Esophagus muscularis mucosa (tissue), 4 donors: ENCODE results near the gene C1orf210. TPM values are rescaled to one million over a fixed set of nuclear protein-coding genes. Genes with fewer than 3 reads are reported as not detected.

Experiments
- DNase-seq: peaks from one replicate; pipeline ENCODE4 v3.0.0-alpha.2; 2017; ENCODE audit errors: extremely low spot score
- H3K27ac ChIP-seq, 4 donors: fragments of 200-600 bp; sonication (generic); replicated peaks in 1 of 4; 1 replicate in 3 of 4; 2 replicates in 1 of 4; pipeline ENCODE4 v1.5.1; 2016 to 2019; ENCODE audit warnings: mild to moderate bottlenecking in 1 of 4
- H3K27me3 ChIP-seq, 4 donors: fragments of 200-600 bp; sonication (generic); one replicate each; pipeline versions ENCODE4 v1.5.1 to v1.6.0; 2016 to 2019
- H3K36me3 ChIP-seq, 4 donors: fragments of 200-600 bp; sonication (generic); one replicate each; pipeline ENCODE4 v1.5.1; 2016 to 2019
- H3K4me1 ChIP-seq, 4 donors: fragments of 200-600 bp; sonication (generic); one replicate each; pipeline ENCODE4 v1.5.1; 2016 to 2019
- H3K4me3 ChIP-seq, 4 donors: fragments of 200-600 bp; sonication (generic); 1 replicate in 2 of 4; 2 replicates in 2 of 4; pipeline ENCODE4 v1.5.1; 2016 to 2019; ENCODE audit warnings: mild to moderate bottlenecking in 4 of 4, moderate library complexity in 1 of 4
- H3K9me3 ChIP-seq, 4 donors: fragments of 200-600 bp; sonication (generic); 1 replicate in 3 of 4; 2 replicates in 1 of 4; pipeline ENCODE4 v1.5.1; 2016 to 2019
- EP300 ChIP-seq: sonication (generic); formaldehyde crosslinking; IDR thresholded peaks from one replicate; pipeline ENCODE4 v1.6.1; 2017; ENCODE audit warnings: antibody characterized with exemption
- POLR2A ChIP-seq: fragments of 450-650 bp; IDR thresholded peaks from one replicate; pipeline ENCODE4 v1.6.1; 2017; ENCODE audit warnings: antibody characterized with exemption, moderate library complexity, mild to moderate bottlenecking, low read depth
- POLR2AphosphoS5 ChIP-seq, 2 donors: sonication (generic); formaldehyde crosslinking; IDR thresholded peaks; one replicate each; pipeline ENCODE4 v1.6.1; 2017; ENCODE audit warnings: antibody characterized with exemption in 2 of 2
- WGBS: methylation state at CpG from one replicate; pipeline ENCODE4 v1.1.5; 2018; 5-methylcytosine and 5-hydroxymethylcytosine counted together
- intact Hi-C: fragments of 100-400 bp; cut with DNase I; formaldehyde crosslinking; loops from one replicate; pipeline ENCODE4 v1.15.1; 2023
- total RNA-seq, 4 donors: library from RNA; depleted of rRNA; stranded (reverse); fragments of >200 nt; gene quantifications; one replicate each; pipeline versions ENCODE4 v1.1.0 to v1.2.1, GENCODE V29; 2016
- TF ChIP-seq, protein P1 (sequence below), 3 experiments: fragments of 200-600 bp in 2 of 3; fragments of 450-650 bp in 1 of 3; sonication (generic) in 2 of 3; IDR thresholded peaks; one replicate each; pipeline ENCODE4 v1.5.1; 2017 to 2019; ENCODE audit warnings: antibody characterized with exemption in 3 of 3, mild to moderate bottlenecking in 2 of 3, moderate library complexity in 1 of 3

The C1orf210 gene
- total RNA-seq, 4 donors from 2014 or later = not detected

GRCh38 chr1:43308635-43309404 is 23.4 kb upstream of the C1orf210 start:
- 87% methylated on average over 14 of the region's 20 CpGs for WGBS

GRCh38 chr1:43307458-43308158 is 22.2 kb upstream of the C1orf210 start:
- Histone ChIP-seq H3K9me3 (no peaks in the 10 kb centered on the region), H3K36me3 (peaks cover 0 to 69% (median 10%) of the 10 kb centered on the region in 4 donors), H3K27ac (no peak overlapping the region), H3K4me1 (peaks cover 13 to 18% (median 15%) of the 10 kb centered on the region in 4 donors), H3K4me3 (no peak overlapping the region), H3K27me3 (no peaks in the 10 kb centered on the region)
- intact Hi-C loops = no loop called here
- 89% methylated on average over 9 of the region's 9 CpGs for WGBS
- no peak for TF ChIP-seq POLR2A
- DNase-seq = no peak

More at GRCh38 chr1:43308635-43309404, 23.4 kb upstream of the C1orf210 start:
- intact Hi-C loops = no loop called here
- H3K9me3 ChIP-seq = no peaks in the 10 kb centered on the region
- TF ChIP-seq EP300 (no peak), POLR2A (no peak), POLR2AphosphoS5 (IDR thresholded peaks at IDR 0.05) (no peak)
- TF ChIP-seq, protein P1, sequence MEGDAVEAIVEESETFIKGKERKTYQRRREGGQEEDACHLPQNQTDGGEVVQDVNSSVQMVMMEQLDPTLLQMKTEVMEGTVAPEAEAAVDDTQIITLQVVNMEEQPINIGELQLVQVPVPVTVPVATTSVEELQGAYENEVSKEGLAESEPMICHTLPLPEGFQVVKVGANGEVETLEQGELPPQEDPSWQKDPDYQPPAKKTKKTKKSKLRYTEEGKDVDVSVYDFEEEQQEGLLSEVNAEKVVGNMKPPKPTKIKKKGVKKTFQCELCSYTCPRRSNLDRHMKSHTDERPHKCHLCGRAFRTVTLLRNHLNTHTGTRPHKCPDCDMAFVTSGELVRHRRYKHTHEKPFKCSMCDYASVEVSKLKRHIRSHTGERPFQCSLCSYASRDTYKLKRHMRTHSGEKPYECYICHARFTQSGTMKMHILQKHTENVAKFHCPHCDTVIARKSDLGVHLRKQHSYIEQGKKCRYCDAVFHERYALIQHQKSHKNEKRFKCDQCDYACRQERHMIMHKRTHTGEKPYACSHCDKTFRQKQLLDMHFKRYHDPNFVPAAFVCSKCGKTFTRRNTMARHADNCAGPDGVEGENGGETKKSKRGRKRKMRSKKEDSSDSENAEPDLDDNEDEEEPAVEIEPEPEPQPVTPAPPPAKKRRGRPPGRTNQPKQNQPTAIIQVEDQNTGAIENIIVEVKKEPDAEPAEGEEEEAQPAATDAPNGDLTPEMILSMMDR (IDR thresholded peaks at IDR 0.05) = no peak
- no peak overlapping the region for H3K4me3 ChIP-seq
- no peaks in the 10 kb centered on the region for H3K27me3 ChIP-seq
- peaks cover 5 to 14% (median 12%) of the 10 kb centered on the region in 4 donors for H3K4me1 ChIP-seq
- DNase-seq = no peak
- H3K27ac ChIP-seq = no peak overlapping the region
- H3K36me3 ChIP-seq = peaks cover 0 to 79% (median 12%) of the 10 kb centered on the region in 4 donors

DNA sequence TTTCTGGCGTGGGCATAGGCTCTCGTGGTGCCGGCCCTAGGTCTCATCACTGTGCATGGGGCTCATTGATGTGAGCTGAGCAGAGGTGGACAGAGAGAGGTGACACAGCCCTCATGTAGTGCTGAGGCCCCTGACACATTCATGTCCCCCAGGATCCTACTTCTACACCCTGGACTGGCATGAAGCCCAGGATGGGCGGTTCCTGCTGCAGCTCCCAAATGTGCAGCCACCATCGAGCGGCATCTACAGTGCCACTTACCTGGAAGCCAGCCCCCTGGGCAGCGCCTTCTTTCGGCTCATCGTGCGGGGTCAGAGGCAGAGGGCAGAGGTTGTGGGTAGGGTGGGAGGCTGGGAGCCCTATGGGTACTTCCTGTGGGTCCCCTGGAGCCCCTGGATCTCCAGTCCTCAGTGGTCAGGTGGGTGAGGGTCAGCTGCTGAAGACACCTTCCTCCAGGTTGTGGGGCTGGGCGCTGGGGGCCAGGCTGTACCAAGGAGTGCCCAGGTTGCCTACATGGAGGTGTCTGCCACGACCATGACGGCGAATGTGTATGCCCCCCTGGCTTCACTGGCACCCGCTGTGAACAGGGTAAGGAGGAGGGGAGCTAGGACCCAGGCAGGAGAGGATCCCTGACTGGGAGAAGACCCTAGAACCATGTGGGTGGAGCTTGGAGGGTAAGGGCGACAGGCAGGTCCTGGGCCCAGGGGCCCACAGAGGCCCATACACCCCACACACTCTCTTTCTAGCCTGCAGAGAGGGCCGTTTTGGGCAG is 21.5 kb upstream of the C1orf210 start:
- Histone ChIP-seq H3K9me3 (no peaks in the 10 kb centered on the region), H3K27me3 (no peaks in the 10 kb centered on the region), H3K4me3 (no peak overlapping the region), H3K27ac (no peak overlapping the region), H3K36me3 (peaks cover 0 to 62% (median 9%) of the 10 kb centered on the region in 4 donors), H3K4me1 (peaks cover 13 to 18% (median 15%) of the 10 kb centered on the region in 4 donors)
- no peak for DNase-seq
- intact Hi-C loops = no loop called here
- no peak for TF ChIP-seq POLR2A
- TF ChIP-seq EP300 = no peak
- no peak for TF ChIP-seq POLR2AphosphoS5 (IDR thresholded peaks at IDR 0.05)
- 85% methylated on average over 9 of the region's 17 CpGs for WGBS

- Histone ChIP-seq H3K27ac (no peak overlapping the region), H3K27me3 (no peaks in the 10 kb centered on the region), H3K4me1 (peaks cover 13 to 18% (median 15%) of the 10 kb centered on the region in 4 donors), H3K9me3 (no peaks in the 10 kb centered on the region), H3K36me3 (peaks cover 0 to 54% (median 8%) of the 10 kb centered on the region in 4 donors), H3K4me3 (no peak overlapping the region)
- intact Hi-C loops = no loop called here
- 80% methylated on average over 6 of the region's 6 CpGs for WGBS
- no peak for TF ChIP-seq POLR2A
- TF ChIP-seq, protein P1 (IDR thresholded peaks at IDR 0.05) = no peak
- TF ChIP-seq POLR2AphosphoS5 (IDR thresholded peaks at IDR 0.05) = no peak
- no peak for TF ChIP-seq EP300
- DNase-seq = no peak
Observed at GRCh38 chr1:43305926-43306687, 20.7 kb upstream of the C1orf210 start.

DNA sequence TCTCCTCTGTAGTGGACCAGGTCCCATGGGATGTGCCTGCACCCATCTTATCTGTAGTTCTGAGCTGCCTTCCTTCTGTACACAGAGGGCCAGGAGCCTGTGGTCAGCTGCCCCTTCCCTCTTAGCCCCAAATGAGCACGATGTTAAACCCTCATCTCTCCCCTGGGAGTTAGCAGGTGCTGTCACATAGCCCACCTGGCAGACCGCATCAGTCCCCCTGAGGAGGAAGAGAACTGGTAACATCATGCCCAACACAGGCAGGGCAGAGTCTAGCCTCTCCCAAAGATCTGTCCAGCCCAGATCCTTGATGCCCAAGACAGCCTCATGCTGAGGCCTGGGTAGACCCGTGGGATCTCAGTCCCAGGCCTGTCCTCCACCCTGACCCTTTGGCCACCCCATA is 20.1 kb upstream of the C1orf210 start:
- Histone ChIP-seq H3K36me3 (peaks cover 0 to 49% (median 8%) of the 10 kb centered on the region in 4 donors), H3K4me1 (peaks cover 13 to 18% (median 15%) of the 10 kb centered on the region in 4 donors), H3K4me3 (no peak overlapping the region), H3K27me3 (no peaks in the 10 kb centered on the region), H3K9me3 (no peaks in the 10 kb centered on the region), H3K27ac (no peak overlapping the region)
- DNase-seq = no peak
- TF ChIP-seq EP300 (no peak), POLR2A (no peak), POLR2AphosphoS5 (IDR thresholded peaks at IDR 0.05) (no peak)
- TF ChIP-seq, protein P1 (IDR thresholded peaks at IDR 0.05) = no peak
- WGBS = 80% methylated on average over 3 of the region's 3 CpGs
- intact Hi-C loops = no loop called here
